ENCODE data around the gene THBS3. TPM values are rescaled to one million over a fixed set of nuclear protein-coding genes. Genes with fewer than 3 reads are reported as not detected.
"Not testable (repeated sequence)": the region's sequence is repeated elsewhere in the genome, so short reads cannot be mapped to it uniquely, and the experiment has no call there.

Gene THBS3
- total and polyA plus RNA-seq, 8 donors, result 30.6 to 51.0 (median 42.8) TPM

- TF ChIP-seq, protein P1, sequence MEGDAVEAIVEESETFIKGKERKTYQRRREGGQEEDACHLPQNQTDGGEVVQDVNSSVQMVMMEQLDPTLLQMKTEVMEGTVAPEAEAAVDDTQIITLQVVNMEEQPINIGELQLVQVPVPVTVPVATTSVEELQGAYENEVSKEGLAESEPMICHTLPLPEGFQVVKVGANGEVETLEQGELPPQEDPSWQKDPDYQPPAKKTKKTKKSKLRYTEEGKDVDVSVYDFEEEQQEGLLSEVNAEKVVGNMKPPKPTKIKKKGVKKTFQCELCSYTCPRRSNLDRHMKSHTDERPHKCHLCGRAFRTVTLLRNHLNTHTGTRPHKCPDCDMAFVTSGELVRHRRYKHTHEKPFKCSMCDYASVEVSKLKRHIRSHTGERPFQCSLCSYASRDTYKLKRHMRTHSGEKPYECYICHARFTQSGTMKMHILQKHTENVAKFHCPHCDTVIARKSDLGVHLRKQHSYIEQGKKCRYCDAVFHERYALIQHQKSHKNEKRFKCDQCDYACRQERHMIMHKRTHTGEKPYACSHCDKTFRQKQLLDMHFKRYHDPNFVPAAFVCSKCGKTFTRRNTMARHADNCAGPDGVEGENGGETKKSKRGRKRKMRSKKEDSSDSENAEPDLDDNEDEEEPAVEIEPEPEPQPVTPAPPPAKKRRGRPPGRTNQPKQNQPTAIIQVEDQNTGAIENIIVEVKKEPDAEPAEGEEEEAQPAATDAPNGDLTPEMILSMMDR (IDR thresholded peaks at IDR 0.05), result peak; percentile 97 to 99
- Histone ChIP-seq H3K4me3 (peak overlapping the region; percentile 38 to 52), H3K36me3 (peaks cover 0 to 17% of the 10 kb centered on the region in 2 donors), H3K27me3 (peaks cover 0 to 12% of the 10 kb centered on the region in 2 donors), H3K27ac (peak overlapping the region; percentile 91 to 92), H3K9me3 (no peaks in the 10 kb centered on the region), H3K4me1 (peaks cover 9 to 40% of the 10 kb centered on the region in 2 donors)
- ATAC-seq, result peak; percentile 79
- intact Hi-C loops (cut with DNase I), result no loop called here
- peak; percentile 88 to 98 (median 94) for DNase-seq
Observed at GRCh38 chr1:155193275-155193990, 14.3 kb downstream of the THBS3 start.

GRCh38 chr1:155192346-155193274 lies 15.1 kb downstream of the THBS3 start:
- peak; percentile 50 to 86 (median 85) for DNase-seq
- intact Hi-C loops (cut with DNase I), result no loop called here
- TF ChIP-seq, protein P1 (IDR thresholded peaks at IDR 0.05), result no peak
- Histone ChIP-seq H3K27me3 (peaks cover 0 to 12% of the 10 kb centered on the region in 2 donors), H3K9me3 (no peaks in the 10 kb centered on the region), H3K27ac (peak overlapping the region; percentile 91 to 92), H3K4me1 (peaks cover 9 to 40% of the 10 kb centered on the region in 2 donors), H3K4me3 (peak overlapping the region; percentile 38 to 52), H3K36me3 (peaks cover 0 to 9% of the 10 kb centered on the region in 2 donors)
- ATAC-seq, result peak; percentile 63

- H3K4me1 ChIP-seq, result peaks cover 9 to 40% of the 10 kb centered on the region in 2 donors
- peaks cover 0 to 2% of the 10 kb centered on the region in 2 donors for H3K36me3 ChIP-seq
- TF ChIP-seq, protein P1 (IDR thresholded peaks at IDR 0.05), result no peak
- H3K4me3 ChIP-seq, result peak overlapping the region; percentile 20 to 52
- peaks cover 0 to 12% of the 10 kb centered on the region in 2 donors for H3K27me3 ChIP-seq
- intact Hi-C loops (cut with DNase I), result no loop called here
- DNase-seq (peak in 1 of 4 donors; percentile 83), ATAC-seq (no peak)
- no peaks in the 10 kb centered on the region for H3K9me3 ChIP-seq
- peak overlapping the region; percentile 91 to 92 for H3K27ac ChIP-seq
Observed at GRCh38 chr1:155191904-155192303, 15.8 kb downstream of the THBS3 start.

- H3K27me3 ChIP-seq; intact Hi-C loops (cut with DNase I); ATAC-seq; H3K27ac ChIP-seq; H3K4me3 ChIP-seq; H3K9me3 ChIP-seq; H3K36me3 ChIP-seq: not testable (repeated sequence)
- peaks cover 9 to 39% of the 10 kb centered on the region in 2 donors for H3K4me1 ChIP-seq
- DNase-seq, result peak in 1 of 4 donors; percentile 58
Observed at GRCh38 chr1:155189926-155190325, 17.8 kb downstream of the THBS3 start.

DNA sequence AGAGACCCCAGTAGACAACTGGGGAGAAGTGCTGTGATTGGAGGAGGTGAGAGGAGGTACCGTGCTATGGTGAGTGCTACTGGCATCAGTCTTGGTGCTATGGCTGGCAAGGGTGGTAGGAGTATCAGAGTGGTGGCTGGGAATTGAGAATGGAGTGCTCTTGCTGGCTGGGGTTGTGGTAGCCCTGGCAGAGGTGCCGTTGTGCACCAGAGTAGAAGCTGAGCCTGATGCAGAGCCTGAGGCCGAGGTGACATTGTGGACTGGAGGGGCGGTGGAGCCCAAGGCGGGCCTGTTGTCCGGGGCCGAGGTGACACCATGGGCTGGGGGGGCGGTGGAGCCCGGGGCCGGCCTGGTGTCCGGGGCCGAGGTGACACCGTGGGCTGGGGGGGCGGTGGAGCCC lies 19.4 kb downstream of the THBS3 start:
- Histone ChIP-seq H3K36me3 (no peaks in the 10 kb centered on the region), H3K27ac (peak overlapping the region; percentile 53 to 79), H3K4me1 (peaks cover 0 to 27% of the 10 kb centered on the region in 2 donors), H3K4me3 (peak overlapping the region; percentile 22 to 32), H3K9me3 (no peaks in the 10 kb centered on the region), H3K27me3 (no peaks in the 10 kb centered on the region)
- intact Hi-C loops (cut with DNase I), result no loop called here
- TF ChIP-seq, protein P1 (IDR thresholded peaks at IDR 0.05), result no peak
- DNase-seq, result peak in 2 of 4 donors; percentile 22 to 44
- ATAC-seq, result no peak
